Fibroblast of mammary gland (primary cell): ENCODE data around the gene PIK3CB.
"Not testable (repeated sequence)": the region's sequence is repeated elsewhere in the genome, so short reads cannot be mapped to it uniquely, and the experiment has no call there.

Experiments
- DNase-seq: peaks from one replicate; pipeline ENCODE4 v3.0.0-alpha.2; 2010; ENCODE audit warnings: low read depth
- H3K4me3 ChIP-seq: 2 replicates; pipeline ENCODE4 v1.5.1; 2011; ENCODE audit warnings: low read depth, mild to moderate bottlenecking, low read length, moderate library complexity; ENCODE audit not compliant: control insufficient read depth
- CTCF ChIP-seq: conservative IDR thresholded peaks from 2 replicates; pipeline ENCODE4 v1.5.1; 2011; ENCODE audit warnings: low read depth, low read length, inconsistent platforms; ENCODE audit not compliant: control insufficient read depth, insufficient read depth

Gene PIK3CB

GRCh38 chr3:138686771-138687221 lies 147.9 kb downstream of the PIK3CB start:
- DNase-seq, result peak; percentile 82
- no peak for TF ChIP-seq CTCF
- H3K4me3 ChIP-seq, result no peak overlapping the region

- DNase-seq, result no peak
- H3K4me3 ChIP-seq, result no peak overlapping the region
- no peak for TF ChIP-seq CTCF
Observed at GRCh38 chr3:138684396-138684795, 150.3 kb downstream of the PIK3CB start.

- no peak for TF ChIP-seq CTCF
- no peak overlapping the region for H3K4me3 ChIP-seq
Observed at GRCh38 chr3:138682648-138683047, 152.1 kb downstream of the PIK3CB start.

GRCh38 chr3:138681463-138682220 lies 153.1 kb downstream of the PIK3CB start:
- DNase-seq, result no peak
- TF ChIP-seq CTCF, result no peak
- no peak overlapping the region for H3K4me3 ChIP-seq

More at GRCh38 chr3:138682648-138683047, 152.1 kb downstream of the PIK3CB start:
- no peak for DNase-seq

- not testable (repeated sequence) for DNase-seq
Observed at GRCh38 chr3:138680974-138681373, 153.8 kb downstream of the PIK3CB start.

GRCh38 chr3:138678874-138679392 lies 155.8 kb downstream of the PIK3CB start:
- H3K4me3 ChIP-seq, result no peak overlapping the region
- no peak for DNase-seq
- TF ChIP-seq CTCF, result no peak

More at GRCh38 chr3:138680974-138681373, 153.8 kb downstream of the PIK3CB start:
- H3K4me3 ChIP-seq, result not testable (repeated sequence)

- DNase-seq, result no peak
- no peak overlapping the region for H3K4me3 ChIP-seq
- no peak for TF ChIP-seq CTCF
Observed at GRCh38 chr3:138678086-138678485, 156.6 kb downstream of the PIK3CB start.
